ENCODE results near the gene SLC25A1.

- TF ChIP-seq CTCF (IDR thresholded peaks at IDR 0.05) (no peak), MYC (IDR thresholded peaks at IDR 0.05; ENCODE audit: borderline replicate concordance, low read length) (no peak), POLR2A (IDR thresholded peaks at IDR 0.05; ENCODE audit: low read length) (no peak), HDAC2 (IDR thresholded peaks at IDR 0.05) (no peak), JUN (IDR thresholded peaks at IDR 0.05) (no peak), ZFP36 (IDR thresholded peaks at IDR 0.05; ENCODE audit: borderline replicate concordance, partially characterized antibody) (no peak), TP53 (CRISPR knock-in tag; IDR thresholded peaks at IDR 0.05) (no peak), EP300 (IDR thresholded peaks at IDR 0.05) (no peak), FOSL2 (IDR thresholded peaks at IDR 0.05) (no peak), FOSL2 (CRISPR knock-in tag; IDR thresholded peaks at IDR 0.05) (no peak), MAX (IDR thresholded peaks at IDR 0.05) (no peak), SMC3 (IDR thresholded peaks at IDR 0.05) (no peak)
- TF ChIP-seq, protein P1, sequence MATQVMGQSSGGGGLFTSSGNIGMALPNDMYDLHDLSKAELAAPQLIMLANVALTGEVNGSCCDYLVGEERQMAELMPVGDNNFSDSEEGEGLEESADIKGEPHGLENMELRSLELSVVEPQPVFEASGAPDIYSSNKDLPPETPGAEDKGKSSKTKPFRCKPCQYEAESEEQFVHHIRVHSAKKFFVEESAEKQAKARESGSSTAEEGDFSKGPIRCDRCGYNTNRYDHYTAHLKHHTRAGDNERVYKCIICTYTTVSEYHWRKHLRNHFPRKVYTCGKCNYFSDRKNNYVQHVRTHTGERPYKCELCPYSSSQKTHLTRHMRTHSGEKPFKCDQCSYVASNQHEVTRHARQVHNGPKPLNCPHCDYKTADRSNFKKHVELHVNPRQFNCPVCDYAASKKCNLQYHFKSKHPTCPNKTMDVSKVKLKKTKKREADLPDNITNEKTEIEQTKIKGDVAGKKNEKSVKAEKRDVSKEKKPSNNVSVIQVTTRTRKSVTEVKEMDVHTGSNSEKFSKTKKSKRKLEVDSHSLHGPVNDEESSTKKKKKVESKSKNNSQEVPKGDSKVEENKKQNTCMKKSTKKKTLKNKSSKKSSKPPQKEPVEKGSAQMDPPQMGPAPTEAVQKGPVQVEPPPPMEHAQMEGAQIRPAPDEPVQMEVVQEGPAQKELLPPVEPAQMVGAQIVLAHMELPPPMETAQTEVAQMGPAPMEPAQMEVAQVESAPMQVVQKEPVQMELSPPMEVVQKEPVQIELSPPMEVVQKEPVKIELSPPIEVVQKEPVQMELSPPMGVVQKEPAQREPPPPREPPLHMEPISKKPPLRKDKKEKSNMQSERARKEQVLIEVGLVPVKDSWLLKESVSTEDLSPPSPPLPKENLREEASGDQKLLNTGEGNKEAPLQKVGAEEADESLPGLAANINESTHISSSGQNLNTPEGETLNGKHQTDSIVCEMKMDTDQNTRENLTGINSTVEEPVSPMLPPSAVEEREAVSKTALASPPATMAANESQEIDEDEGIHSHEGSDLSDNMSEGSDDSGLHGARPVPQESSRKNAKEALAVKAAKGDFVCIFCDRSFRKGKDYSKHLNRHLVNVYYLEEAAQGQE (IDR thresholded peaks at IDR 0.05): no peak
Measured at GRCh38 chr22:19224557-19224956, 46.0 kb upstream of the SLC25A1 start.

All from A549 (cell line).